Endometrium (tissue), 2 donors: ENCODE results near the gene RBBP8NL.
"Not testable (repeated sequence)": the region's sequence is repeated elsewhere in the genome, so short reads cannot be mapped to it uniquely, and the experiment has no call there.

ENCODE experiments used
- FAIRE-seq: peaks from 2 replicates; lab custom pipeline; 2012; peaks lifted over from hg19 to GRCh38; lab: Jason Lieb, UNC
- donor health status: control.
- donor health status: control.

The RBBP8NL gene

DNA sequence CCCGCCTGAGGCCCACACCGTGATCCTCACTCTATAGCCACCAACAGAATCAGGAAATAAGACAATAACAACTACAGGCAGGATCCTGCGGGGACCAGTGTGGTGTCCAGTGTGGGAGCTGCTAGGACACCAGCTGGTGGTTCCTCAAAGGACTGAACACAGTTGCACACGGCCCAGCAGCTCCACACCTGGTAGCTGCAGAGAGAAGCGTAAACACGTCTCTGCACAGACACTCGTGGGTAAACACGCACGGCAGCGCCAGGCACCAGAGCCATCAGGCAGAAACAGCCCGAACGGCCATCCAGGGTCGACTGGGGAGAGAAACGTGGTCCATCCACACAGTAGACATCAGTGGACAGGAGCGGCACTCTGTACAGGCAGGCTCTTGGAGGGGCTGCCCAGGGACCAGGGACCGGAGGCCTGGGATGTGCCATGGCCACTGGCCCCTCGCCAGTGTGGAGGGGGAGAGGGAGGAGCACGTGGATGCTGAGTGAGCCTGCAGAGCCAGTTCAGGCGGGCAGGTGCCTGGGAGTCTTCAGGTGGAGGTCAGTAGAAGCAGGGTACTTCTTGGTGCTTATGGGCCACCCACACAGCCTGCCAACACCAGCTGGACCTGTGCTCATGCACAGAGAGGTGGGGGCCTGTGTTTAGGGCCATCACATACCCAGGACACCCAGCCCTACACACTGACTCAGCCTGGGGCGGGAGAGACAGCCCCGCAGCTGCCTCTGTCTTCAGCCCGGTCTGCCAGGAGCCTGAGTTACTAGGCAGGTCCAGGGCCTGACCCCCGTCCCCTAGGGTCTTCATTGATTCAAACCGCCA lies 52.8 kb downstream of the RBBP8NL start:
- FAIRE-seq: no peak

DNA sequence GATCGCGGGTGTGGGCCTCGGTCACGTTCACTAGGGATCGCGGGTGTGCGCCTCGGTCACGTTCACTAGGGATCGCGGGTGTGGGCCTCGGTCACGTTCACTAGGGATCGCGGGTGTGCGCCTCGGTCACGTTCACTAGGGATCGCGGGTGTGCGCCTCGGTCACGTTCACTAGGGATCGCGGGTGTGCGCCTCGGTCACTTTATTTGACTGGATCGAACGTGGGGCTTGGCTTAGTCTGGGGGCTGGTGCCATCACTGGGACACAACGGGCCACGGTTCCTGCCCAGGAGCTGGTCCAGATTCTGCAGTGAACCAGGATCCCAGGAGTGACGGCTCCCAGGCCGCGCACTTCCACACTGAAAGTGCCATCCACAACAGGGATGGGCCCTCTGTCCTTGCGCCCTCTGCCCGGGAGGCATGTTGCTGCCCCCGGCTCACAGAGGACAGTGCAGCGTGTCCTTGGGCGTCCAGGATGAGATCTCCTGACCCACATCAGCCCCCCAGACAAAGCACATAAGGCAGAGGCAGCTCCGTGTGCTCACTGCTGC lies 53.6 kb downstream of the RBBP8NL start:
- not testable (repeated sequence) for FAIRE-seq

DNA sequence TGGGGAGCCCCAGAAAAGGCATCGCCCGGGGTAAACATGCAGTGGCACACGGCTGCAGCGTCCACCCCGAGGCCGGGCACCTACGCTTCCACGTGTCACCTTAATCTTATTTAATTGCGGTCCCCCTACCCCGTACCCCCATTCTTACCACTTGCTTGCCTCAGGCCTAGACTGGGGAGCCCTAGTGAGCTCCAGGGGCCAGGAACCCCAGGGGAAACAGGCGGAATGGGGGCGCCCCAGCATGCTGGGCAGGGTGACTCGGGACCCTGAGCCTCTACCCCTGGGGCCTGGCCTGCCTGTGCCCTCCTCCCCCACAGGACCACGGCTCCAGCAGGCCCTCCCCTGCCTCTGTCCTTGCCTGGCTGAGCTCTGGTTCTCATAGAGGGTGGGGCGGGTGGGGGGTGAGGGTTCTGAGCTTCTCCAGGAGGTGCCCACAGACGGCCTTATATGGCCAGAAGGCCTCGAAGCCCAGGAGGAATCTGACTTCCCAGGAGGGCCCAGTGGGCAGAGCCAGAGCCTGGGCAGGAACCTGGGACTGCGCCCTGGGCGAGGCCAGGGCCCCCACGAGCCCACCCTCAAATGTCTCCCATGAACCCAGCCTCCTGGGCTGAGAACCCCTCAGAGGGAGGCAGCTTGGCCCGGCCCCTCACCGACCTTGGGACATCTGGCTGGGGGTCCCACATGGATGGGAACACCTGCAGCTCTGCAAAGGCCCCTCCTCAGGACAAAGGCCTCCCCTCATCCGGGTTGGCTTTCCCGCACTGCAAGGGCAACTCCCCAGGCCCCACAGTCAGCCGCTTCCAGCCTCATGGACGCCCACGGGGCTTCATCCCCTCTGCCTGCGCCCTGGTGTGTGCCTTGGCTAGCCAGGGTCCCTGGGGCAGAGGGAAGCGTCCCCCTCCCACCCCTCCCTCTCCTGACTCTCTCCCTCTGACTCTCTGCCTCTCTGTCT lies 55.0 kb downstream of the RBBP8NL start:
- no peak for FAIRE-seq

- no peak for FAIRE-seq
These were observed 55.7 kb downstream of the RBBP8NL start for GRCh38 chr20:62371588-62372041.

- FAIRE-seq: no peak
These were observed 56.3 kb downstream of the RBBP8NL start for GRCh38 chr20:62370807-62371587.

- FAIRE-seq: no peak
These were observed 57.1 kb downstream of the RBBP8NL start for GRCh38 chr20:62370115-62370806.

- no peak for FAIRE-seq
These were observed 57.6 kb downstream of the RBBP8NL start for GRCh38 chr20:62369815-62370114.

GRCh38 chr20:62368976-62369814 lies 58.1 kb downstream of the RBBP8NL start:
- no peak for FAIRE-seq

DNA sequence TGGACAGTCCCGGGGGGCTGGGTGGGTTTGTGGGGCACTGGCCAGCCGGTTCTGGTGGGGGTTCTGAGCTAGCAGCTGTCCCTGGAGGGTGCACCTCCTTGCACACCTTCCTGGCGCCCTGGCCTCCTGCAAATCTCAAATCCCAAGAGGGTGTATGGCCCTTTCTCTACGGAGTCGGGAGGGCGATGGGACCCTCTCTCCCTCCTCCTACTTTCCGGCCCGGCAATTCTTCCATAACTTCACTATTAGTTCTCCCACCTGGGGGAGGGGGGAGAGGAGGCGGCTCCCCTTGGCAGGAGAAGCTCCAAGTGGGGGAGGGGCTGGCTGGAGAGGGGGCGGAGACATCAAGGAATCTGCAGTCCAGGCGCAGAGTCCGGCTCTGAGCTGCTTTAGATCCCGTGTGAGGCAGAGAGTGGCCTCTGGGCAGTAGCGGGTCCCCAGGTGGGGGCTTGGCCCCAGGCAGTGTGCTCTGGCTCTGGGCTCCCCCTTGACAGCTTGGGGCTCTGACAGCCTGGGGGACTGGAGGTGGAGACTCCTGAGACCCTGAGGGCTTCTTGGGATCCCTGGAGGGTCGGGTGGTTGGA lies 58.9 kb downstream of the RBBP8NL start:
- no peak for FAIRE-seq

GRCh38 chr20:62367633-62368391 lies 59.5 kb downstream of the RBBP8NL start:
- FAIRE-seq: no peak

- FAIRE-seq: no peak
These were observed 60.2 kb downstream of the RBBP8NL start, which contains the start of gene LAMA5 for GRCh38 chr20:62367136-62367632. TSS of gene LAMA5 (minus strand) at chr20:62367312. CDS start at chr20:62367245, 67 bp downstream.

DNA sequence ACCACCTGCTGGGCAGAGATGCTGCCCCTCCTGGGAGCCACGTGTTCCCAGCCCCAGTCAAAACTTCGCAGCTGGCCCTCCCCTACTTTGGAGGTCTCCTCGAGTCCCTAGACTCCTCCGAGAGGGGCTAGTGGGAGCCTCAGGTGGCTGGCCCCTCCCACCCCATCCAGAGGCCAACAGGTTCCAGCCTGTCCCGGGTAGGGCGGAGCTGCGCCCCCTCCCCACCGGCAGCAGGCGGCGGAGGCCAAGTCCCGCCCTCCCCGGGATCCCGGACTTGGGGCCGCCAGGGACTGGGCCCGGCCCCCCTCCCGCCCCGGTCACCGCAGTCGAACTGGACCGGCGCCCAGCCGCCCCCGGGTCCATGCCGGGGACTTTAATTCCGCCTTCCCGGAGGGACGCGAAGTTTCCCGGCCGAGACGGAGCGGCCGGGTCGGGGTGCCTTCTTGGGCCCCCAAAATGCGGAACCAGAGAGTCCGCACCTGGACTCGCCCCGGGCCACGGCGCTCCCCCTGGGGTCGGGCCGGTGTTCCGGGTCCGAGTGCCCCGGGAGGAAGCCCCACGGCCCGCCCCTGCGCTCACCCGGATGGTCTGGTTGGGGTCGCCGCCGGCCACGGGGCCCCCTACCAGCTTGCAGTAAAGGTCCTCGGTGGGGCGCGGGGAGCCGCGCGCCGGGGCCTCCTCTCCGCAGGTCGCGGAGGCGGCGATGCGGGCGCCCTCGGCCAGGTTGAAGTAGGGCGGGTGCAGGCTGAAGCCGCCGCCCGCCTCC lies 60.8 kb downstream of the RBBP8NL start:
- FAIRE-seq: no peak

GRCh38 chr20:62365814-62366369 lies 61.4 kb downstream of the RBBP8NL start:
- FAIRE-seq: no peak

DNA sequence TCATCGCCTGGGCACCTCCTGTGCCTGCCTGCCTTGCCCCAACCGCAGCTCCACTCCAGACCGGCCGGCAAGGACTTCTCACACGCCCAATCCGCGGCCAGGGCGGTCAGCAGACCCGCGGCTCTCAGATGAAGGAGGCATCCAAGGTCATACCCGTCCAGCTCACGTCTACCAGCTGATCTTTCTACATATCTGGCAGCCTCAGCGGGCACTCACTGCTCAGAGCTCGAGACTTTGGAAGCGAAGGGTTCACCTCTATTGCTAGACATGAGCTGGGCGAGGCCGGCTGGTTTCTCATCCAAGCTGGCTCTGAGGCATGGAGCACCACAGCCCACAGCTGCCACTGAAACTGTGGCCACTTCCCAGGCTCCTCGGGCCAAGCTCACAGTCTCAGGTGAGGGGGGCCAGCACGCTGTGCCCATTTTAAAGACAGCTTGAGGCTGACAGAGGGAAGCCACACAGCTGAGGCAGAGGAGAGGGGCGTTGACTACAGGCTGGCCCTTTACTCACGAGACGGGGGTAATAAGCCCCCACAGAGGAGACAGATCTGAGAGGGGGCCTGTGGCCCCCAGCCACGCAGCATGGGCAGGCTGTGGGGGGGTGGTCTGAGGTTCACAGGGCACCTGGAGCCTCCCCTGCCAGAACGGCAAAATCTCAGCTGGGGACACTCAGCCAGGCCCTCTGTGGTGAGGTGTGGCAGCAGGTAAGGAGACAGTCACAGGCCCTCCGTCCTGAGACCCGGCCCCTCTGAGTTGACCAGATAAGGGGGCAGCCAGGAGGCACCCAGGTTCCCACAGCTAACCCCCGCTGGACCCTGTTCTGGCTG lies 62.2 kb downstream of the RBBP8NL start:
- no peak for FAIRE-seq

DNA sequence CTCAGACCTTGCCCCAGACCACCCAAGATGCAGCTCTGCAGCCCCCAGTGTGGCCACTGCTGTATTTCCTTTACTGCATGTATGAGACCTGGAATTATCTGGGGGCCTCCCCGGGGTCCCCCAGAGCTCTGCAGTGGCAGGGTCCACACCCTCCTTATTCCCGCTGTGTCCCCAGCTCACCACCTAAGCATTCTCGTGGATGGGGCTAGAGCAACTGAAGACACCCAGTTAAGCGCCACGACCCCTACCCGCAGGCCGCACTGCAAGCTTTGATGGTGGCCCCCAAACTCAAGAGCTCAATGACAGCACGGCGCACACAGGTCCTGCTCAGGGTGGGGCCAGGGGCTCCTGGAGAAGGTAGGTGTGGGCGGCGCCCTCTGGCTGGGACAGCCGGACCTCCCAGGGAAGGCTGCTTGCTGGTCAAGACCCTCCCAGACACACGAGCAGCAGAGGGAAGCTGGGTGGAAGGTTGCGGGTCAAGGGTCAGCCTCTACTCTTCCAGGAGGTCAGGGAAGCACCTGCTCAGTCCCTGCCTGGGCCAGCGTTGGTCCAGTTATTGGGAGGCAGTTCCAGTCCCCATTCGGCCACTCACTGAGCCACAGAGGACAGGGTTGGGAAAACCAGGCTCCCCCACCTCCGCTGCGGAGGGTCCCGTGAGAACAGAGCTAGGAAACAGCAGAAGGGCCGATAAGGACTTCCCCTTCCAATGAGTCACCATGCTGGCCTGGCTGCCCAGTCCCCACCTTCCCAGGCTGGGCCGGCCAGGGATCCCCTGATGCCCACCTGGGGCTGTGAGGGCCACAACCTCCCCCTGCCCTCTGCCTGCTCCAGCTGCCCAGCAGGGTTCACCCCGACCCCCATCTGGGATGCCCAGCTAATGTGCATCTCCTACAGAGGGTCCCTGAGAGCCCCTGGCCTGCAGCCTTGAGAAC lies 63.2 kb downstream of the RBBP8NL start:
- no peak for FAIRE-seq
